BE2C (cell line): ENCODE measurements around the gene EFNA5.

ENCODE experiments used
- DNase-seq: peaks from one replicate; pipeline ENCODE4 v3.0.0-alpha.2; 2020
- H3K27me3 ChIP-seq: fragments of 250-450 bp; sonication (Bioruptor Pico); 2 replicates; pipeline ENCODE4 v1.5.1; 2020; ENCODE audit warnings: mild to moderate bottlenecking
- H3K36me3 ChIP-seq: fragments of 250-450 bp; sonication (Bioruptor Pico); 2 replicates; pipeline ENCODE4 v1.5.1; 2020; ENCODE audit warnings: mild to moderate bottlenecking
- H3K4me1 ChIP-seq: fragments of 250-450 bp; sonication (Bioruptor Pico); 2 replicates; pipeline ENCODE4 v1.5.1; 2020
- H3K4me3 ChIP-seq: 2 replicates; pipeline ENCODE4 v1.5.1; 2011; ENCODE audit warnings: low read depth, low read length
- H3K9me3 ChIP-seq: fragments of 250-450 bp; sonication (Bioruptor Pico); 2 replicates; pipeline ENCODE4 v1.5.1; 2020
- CTCF ChIP-seq: IDR thresholded peaks from 2 replicates; pipeline ENCODE4 v1.5.1; 2012; ENCODE audit warnings: mild to moderate bottlenecking, low read depth, low read length

The EFNA5 gene

GRCh38 chr5:107368615-107369014 is 302.1 kb downstream of the EFNA5 start:
- Histone ChIP-seq H3K4me1 (no peaks in the 10 kb centered on the region), H3K36me3 (no peaks in the 10 kb centered on the region), H3K9me3 (no peaks in the 10 kb centered on the region), H3K27me3 (no peaks in the 10 kb centered on the region), H3K4me3 (no peak overlapping the region)
- no peak for DNase-seq
- no peak for TF ChIP-seq CTCF

GRCh38 chr5:107367939-107368338 is 302.8 kb downstream of the EFNA5 start:
- Histone ChIP-seq H3K4me1 (no peaks in the 10 kb centered on the region), H3K9me3 (no peaks in the 10 kb centered on the region), H3K4me3 (no peak overlapping the region), H3K36me3 (no peaks in the 10 kb centered on the region), H3K27me3 (no peaks in the 10 kb centered on the region)
- no peak for TF ChIP-seq CTCF
- DNase-seq, result no peak

DNA sequence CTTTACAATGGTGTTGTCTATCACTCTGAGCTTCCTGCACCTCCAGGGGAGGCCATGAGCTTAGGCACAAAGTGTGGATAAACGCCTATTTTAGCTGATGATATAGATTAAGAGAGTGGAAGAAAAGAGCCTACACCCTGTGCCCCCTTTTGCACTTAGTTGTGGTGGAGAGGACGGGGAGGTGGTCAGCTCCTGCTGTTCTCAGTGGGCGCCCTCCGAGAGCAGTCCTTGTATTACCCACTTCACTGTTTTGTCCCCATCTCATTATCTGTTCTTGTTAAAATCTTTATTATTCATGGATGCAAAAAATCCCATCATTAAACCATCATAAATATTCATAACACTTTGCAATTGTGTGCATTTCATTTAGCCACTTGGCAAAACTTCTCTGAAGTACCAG is 303.3 kb downstream of the EFNA5 start:
- Histone ChIP-seq H3K36me3 (no peaks in the 10 kb centered on the region), H3K9me3 (no peaks in the 10 kb centered on the region), H3K4me1 (no peaks in the 10 kb centered on the region), H3K27me3 (no peaks in the 10 kb centered on the region), H3K4me3 (no peak overlapping the region)
- TF ChIP-seq CTCF, result no peak
- no peak for DNase-seq

GRCh38 chr5:107365320-107366109 is 305.2 kb downstream of the EFNA5 start:
- H3K27me3 ChIP-seq, result no peaks in the 10 kb centered on the region
- H3K4me3 ChIP-seq, result no peak overlapping the region
- H3K36me3 ChIP-seq, result no peaks in the 10 kb centered on the region
- peaks cover 2% of the 10 kb centered on the region; the same call in 1 of the 2 replicates for H3K9me3 ChIP-seq
- DNase-seq, result no peak
- no peak for TF ChIP-seq CTCF
- no peaks in the 10 kb centered on the region; the same call in 1 of the 2 replicates for H3K4me1 ChIP-seq

DNA sequence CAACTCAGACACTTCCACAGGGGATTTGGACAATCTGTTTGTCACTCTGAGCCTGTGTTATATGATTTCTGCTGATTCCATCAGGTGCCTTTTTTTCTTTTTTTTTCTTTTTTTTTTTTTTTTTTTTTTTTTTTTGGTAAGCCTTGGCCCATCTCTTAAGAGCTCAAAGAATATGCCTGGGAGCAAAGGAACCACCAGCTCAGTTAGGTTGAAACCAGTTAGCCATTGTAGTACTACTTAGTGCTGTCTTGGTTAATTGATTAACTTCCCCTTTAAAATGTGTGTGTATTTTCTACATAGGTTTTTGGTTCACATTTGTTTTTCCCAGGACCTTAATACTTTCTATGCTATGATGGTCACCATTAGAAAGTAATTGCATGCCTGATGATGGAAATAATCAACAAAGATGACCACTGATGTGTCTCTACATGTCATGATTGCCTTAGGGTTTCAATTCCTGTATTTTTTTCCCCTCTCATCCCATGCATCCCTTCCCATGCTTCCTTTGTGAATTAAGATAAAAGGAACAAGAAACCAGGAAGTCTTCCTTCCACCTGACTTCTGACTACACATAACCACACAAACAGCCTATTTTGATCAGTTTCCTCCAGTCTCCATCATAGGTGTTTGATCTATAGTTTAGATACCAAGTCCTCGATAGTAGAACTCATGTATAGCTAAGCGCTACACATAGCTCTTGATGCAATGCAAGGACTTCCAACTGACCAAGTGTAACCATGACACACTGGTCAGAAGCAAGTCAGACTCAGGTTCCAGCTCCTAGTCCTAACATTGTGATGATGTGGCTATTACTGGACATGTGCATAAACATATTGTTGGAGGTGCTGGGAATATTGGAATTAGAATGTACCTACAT is 306.1 kb downstream of the EFNA5 start:
- H3K4me3 ChIP-seq, result no peak overlapping the region
- peaks cover 5% of the 10 kb centered on the region; the same call in 1 of the 2 replicates for H3K9me3 ChIP-seq
- no peaks in the 10 kb centered on the region for H3K36me3 ChIP-seq
- H3K4me1 ChIP-seq, result peaks cover 1% of the 10 kb centered on the region
- no peak for DNase-seq
- H3K27me3 ChIP-seq, result no peaks in the 10 kb centered on the region
- TF ChIP-seq CTCF, result no peak
